ENCODE data around the gene PA2G4.

PA2G4 gene

GRCh38 chr12:56127485-56127887 is 23.1 kb downstream of the PA2G4 start:
- no peak for DNase-seq

- DNase-seq = peak; percentile 100
These were observed 23.7 kb downstream of the PA2G4 start, which contains the start of gene ESYT1 for GRCh38 chr12:56127888-56128669. Gene ESYT1 (plus strand): TSS chr12:56128267. CDS start chr12:56128320, 53 bp downstream.

GRCh38 chr12:56128670-56129205 is 24.4 kb downstream of the PA2G4 start:
- DNase-seq = no peak

GRCh38 chr12:56129206-56129941 is 25.0 kb downstream of the PA2G4 start:
- peak; percentile 85 for DNase-seq

- DNase-seq = no peak
These were observed 25.7 kb downstream of the PA2G4 start for GRCh38 chr12:56129942-56130495.

- DNase-seq = no peak
These were observed 26.5 kb downstream of the PA2G4 start for GRCh38 chr12:56130876-56131275.

GRCh38 chr12:56134897-56135296 is 30.5 kb downstream of the PA2G4 start:
- no peak for DNase-seq

GRCh38 chr12:56137853-56138571 is 33.7 kb downstream of the PA2G4 start:
- no peak for DNase-seq

GRCh38 chr12:56141946-56142784 is 37.8 kb downstream of the PA2G4 start:
- DNase-seq = no peak

- DNase-seq = no peak
These were observed 38.9 kb downstream of the PA2G4 start for GRCh38 chr12:56143217-56143616.

- no peak for DNase-seq
These were observed 39.5 kb downstream of the PA2G4 start for GRCh38 chr12:56143870-56144269.

GRCh38 chr12:56145217-56145616 is 40.9 kb downstream of the PA2G4 start:
- no peak for DNase-seq

GRCh38 chr12:56146492-56147460 is 42.4 kb downstream of the PA2G4 start:
- no peak for DNase-seq

- no peak for DNase-seq
These were observed 46.2 kb downstream of the PA2G4 start for GRCh38 chr12:56150563-56150962.

- DNase-seq = peak; percentile 79
These were observed 47.3 kb downstream of the PA2G4 start for GRCh38 chr12:56151672-56152131.

- DNase-seq = peak; percentile 96
These were observed 47.9 kb downstream of the PA2G4 start, which contains the start of gene MYL6B for GRCh38 chr12:56152132-56152755. Gene MYL6B (plus strand): TSS chr12:56152587. CDS start chr12:56153919, 1,332 bp downstream.

GRCh38 chr12:56152756-56153677 is 48.7 kb downstream of the PA2G4 start:
- no peak for DNase-seq

- DNase-seq = no peak
These were observed 49.3 kb downstream of the PA2G4 start for GRCh38 chr12:56153678-56154065.
